Stimulated activated naive B cell treated with anti-CD40 and anti-IgM and Interleukin-4, amounts not matched to agents 10 μg/mL and 1 μg/mL and 100 μg/mL, for 72 hours (primary cell): Measurements from ENCODE around the gene OIT3.
"Not testable (repeated sequence)": the region's sequence is repeated elsewhere in the genome, so short reads cannot be mapped to it uniquely, and the experiment has no call there.

Experiments
- ATAC-seq, 2 donors: fragments of 150-1000 bp; cut with Tn5 transposase; replicated peaks; 2 replicates each; pipeline ENCODE4 v1.10.0; 2021; ENCODE audit warnings: moderate library complexity in 1 of 2
- DNase-seq: peaks from one replicate; pipeline ENCODE4 v3.0.0; 2021
- H3K27ac Mint-ChIP-seq: one replicate; pipeline ENCODE4 v1.8.0; 2022; ENCODE audit warnings: mild to moderate bottlenecking, mixed read lengths
- H3K27me3 Mint-ChIP-seq, 2 donors: one replicate each; pipeline ENCODE4 v1.8.0; 2022; ENCODE audit warnings: mixed read lengths in 2 of 2
- H3K36me3 Mint-ChIP-seq, 2 donors: one replicate each; pipeline ENCODE4 v1.8.0; 2022; ENCODE audit warnings: mixed read lengths in 2 of 2, mild to moderate bottlenecking in 1 of 2
- H3K4me1 Mint-ChIP-seq, 2 donors: one replicate each; pipeline ENCODE4 v1.8.0; 2022; ENCODE audit warnings: mixed read lengths in 2 of 2, mild to moderate bottlenecking in 1 of 2
- H3K4me3 Mint-ChIP-seq, 2 donors: one replicate each; pipeline ENCODE4 v1.8.0; 2022; ENCODE audit warnings: mild to moderate bottlenecking in 2 of 2, mixed read lengths in 2 of 2, moderate library complexity in 1 of 2
- H3K9me3 Mint-ChIP-seq, 2 donors: one replicate each; pipeline ENCODE4 v1.8.0; 2022; ENCODE audit warnings: mixed read lengths in 2 of 2, mild to moderate bottlenecking in 1 of 2

OIT3 gene

GRCh38 chr10:72885953-72886352 lies 7.6 kb upstream of the OIT3 start:
- Mint-ChIP-seq H3K27ac (no peak overlapping the region), H3K9me3 (peaks cover 6% of the 10 kb centered on the region in 2 donors), H3K4me3 (no peak overlapping the region), H3K4me1 (peaks cover 5 to 8% of the 10 kb centered on the region in 2 donors), H3K36me3 (peaks cover 32 to 52% of the 10 kb centered on the region in 2 donors), H3K27me3 (no peaks in the 10 kb centered on the region)
- ATAC-seq (no peak), DNase-seq (no peak)

- Mint-ChIP-seq H3K27me3 (no peaks in the 10 kb centered on the region), H3K4me3 (no peak overlapping the region), H3K9me3 (peaks cover 6% of the 10 kb centered on the region in 2 donors), H3K4me1 (peaks cover 5 to 8% of the 10 kb centered on the region in 2 donors), H3K36me3 (peaks cover 28 to 47% of the 10 kb centered on the region in 2 donors), H3K27ac (no peak overlapping the region)
- ATAC-seq: no peak
- DNase-seq: no peak
These were observed 6.9 kb upstream of the OIT3 start for GRCh38 chr10:72886621-72887020.

- no peaks in the 10 kb centered on the region for H3K27me3 Mint-ChIP-seq
- H3K4me1 Mint-ChIP-seq: peaks cover 5 to 8% of the 10 kb centered on the region in 2 donors
- DNase-seq (no peak), ATAC-seq (peak in 1 of 2 donors; percentile 38)
- H3K36me3 Mint-ChIP-seq: peaks cover 23 to 42% of the 10 kb centered on the region in 2 donors
- H3K9me3 Mint-ChIP-seq: peaks cover 5 to 6% of the 10 kb centered on the region in 2 donors
- no peak overlapping the region for H3K27ac Mint-ChIP-seq
- H3K4me3 Mint-ChIP-seq: peak overlapping the region; percentile 56 to 70
These were observed 6.5 kb upstream of the OIT3 start for GRCh38 chr10:72887043-72887442.

- H3K27ac Mint-ChIP-seq: no peak overlapping the region
- H3K4me3 Mint-ChIP-seq: no peak overlapping the region
- H3K9me3 Mint-ChIP-seq: no peaks in the 10 kb centered on the region
- peaks cover 14 to 32% of the 10 kb centered on the region in 2 donors for H3K36me3 Mint-ChIP-seq
- no peak for ATAC-seq
- no peaks in the 10 kb centered on the region for H3K27me3 Mint-ChIP-seq
- DNase-seq: no peak
- H3K4me1 Mint-ChIP-seq: peaks cover 5 to 8% of the 10 kb centered on the region in 2 donors
These were observed 5.3 kb upstream of the OIT3 start for GRCh38 chr10:72888151-72888638.

- ATAC-seq: no peak
- Mint-ChIP-seq H3K4me1 (peaks cover 5 to 8% of the 10 kb centered on the region in 2 donors), H3K27ac (no peak overlapping the region), H3K9me3 (no peaks in the 10 kb centered on the region), H3K4me3 (no peak overlapping the region), H3K36me3 (peaks cover 12 to 26% of the 10 kb centered on the region in 2 donors), H3K27me3 (no peaks in the 10 kb centered on the region)
- DNase-seq: no peak
These were observed 4.1 kb upstream of the OIT3 start for GRCh38 chr10:72889391-72889831.

GRCh38 chr10:72890086-72890485 lies 3.5 kb upstream of the OIT3 start:
- peaks cover under 1 to 3% of the 10 kb centered on the region in 2 donors for H3K27me3 Mint-ChIP-seq
- H3K4me3 Mint-ChIP-seq: no peak overlapping the region
- no peaks in the 10 kb centered on the region for H3K9me3 Mint-ChIP-seq
- ATAC-seq (no peak), DNase-seq (no peak)
- H3K36me3 Mint-ChIP-seq: peaks cover 8 to 22% of the 10 kb centered on the region in 2 donors
- no peak overlapping the region for H3K27ac Mint-ChIP-seq
- H3K4me1 Mint-ChIP-seq: peaks cover 5 to 8% of the 10 kb centered on the region in 2 donors

- no peaks in the 10 kb centered on the region for H3K9me3 Mint-ChIP-seq
- H3K36me3 Mint-ChIP-seq: no peaks in the 10 kb centered on the region
- no peak overlapping the region for H3K27ac Mint-ChIP-seq
- H3K4me1 Mint-ChIP-seq: no peaks in the 10 kb centered on the region
- DNase-seq (no peak), ATAC-seq (no peak)
- no peak overlapping the region for H3K4me3 Mint-ChIP-seq
- peaks cover 5 to 8% of the 10 kb centered on the region in 2 donors for H3K27me3 Mint-ChIP-seq
These were observed 1.8 kb downstream of the OIT3 start for GRCh38 chr10:72895236-72895850.

GRCh38 chr10:72898616-72899015 lies 5.1 kb downstream of the OIT3 start:
- Mint-ChIP-seq H3K9me3 (no peaks in the 10 kb centered on the region), H3K36me3 (no peaks in the 10 kb centered on the region), H3K27me3 (peaks cover 5 to 8% of the 10 kb centered on the region in 2 donors), H3K4me3 (no peak overlapping the region), H3K27ac (no peak overlapping the region), H3K4me1 (no peaks in the 10 kb centered on the region)
- DNase-seq (no peak), ATAC-seq (no peak)

GRCh38 chr10:72899545-72899944 lies 6.0 kb downstream of the OIT3 start:
- ATAC-seq (no peak), DNase-seq (no peak)
- H3K36me3 Mint-ChIP-seq: no peaks in the 10 kb centered on the region
- H3K27ac Mint-ChIP-seq: no peak overlapping the region
- H3K27me3 Mint-ChIP-seq: peaks cover 5 to 8% of the 10 kb centered on the region in 2 donors
- no peaks in the 10 kb centered on the region for H3K9me3 Mint-ChIP-seq
- no peak overlapping the region for H3K4me3 Mint-ChIP-seq
- peaks cover 3 to 6% of the 10 kb centered on the region in 2 donors for H3K4me1 Mint-ChIP-seq

GRCh38 chr10:72903941-72904446 lies 10.5 kb downstream of the OIT3 start:
- not testable (repeated sequence) for DNase-seq, ATAC-seq, H3K36me3 Mint-ChIP-seq, H3K4me3 Mint-ChIP-seq, H3K27ac Mint-ChIP-seq, H3K27me3 Mint-ChIP-seq, H3K9me3 Mint-ChIP-seq
- peaks cover 9 to 13% of the 10 kb centered on the region in 2 donors for H3K4me1 Mint-ChIP-seq

GRCh38 chr10:72904806-72905205 lies 11.3 kb downstream of the OIT3 start:
- H3K4me3 Mint-ChIP-seq: no peak overlapping the region
- H3K4me1 Mint-ChIP-seq: peaks cover 9 to 13% of the 10 kb centered on the region in 2 donors
- no peaks in the 10 kb centered on the region for H3K36me3 Mint-ChIP-seq
- ATAC-seq (peak; percentile 33 to 56), DNase-seq (no peak)
- H3K9me3 Mint-ChIP-seq: peaks cover 0 to 3% of the 10 kb centered on the region in 2 donors
- no peak overlapping the region for H3K27ac Mint-ChIP-seq
- no peaks in the 10 kb centered on the region for H3K27me3 Mint-ChIP-seq

GRCh38 chr10:72906446-72906845 lies 12.9 kb downstream of the OIT3 start:
- Mint-ChIP-seq H3K36me3 (peaks cover 2 to 3% of the 10 kb centered on the region in 2 donors), H3K27ac (no peak overlapping the region), H3K9me3 (peaks cover 0 to 4% of the 10 kb centered on the region in 2 donors), H3K4me3 (no peak overlapping the region), H3K4me1 (peaks cover 9 to 13% of the 10 kb centered on the region in 2 donors), H3K27me3 (no peaks in the 10 kb centered on the region)
- DNase-seq (no peak), ATAC-seq (no peak)

GRCh38 chr10:72910705-72911104 lies 17.2 kb downstream of the OIT3 start:
- Mint-ChIP-seq H3K36me3 (peaks cover 2 to 3% of the 10 kb centered on the region in 2 donors), H3K27me3 (no peaks in the 10 kb centered on the region), H3K4me1 (peaks cover 0 to 2% of the 10 kb centered on the region in 2 donors), H3K27ac (no peak overlapping the region), H3K4me3 (no peak overlapping the region), H3K9me3 (peaks cover 0 to 3% of the 10 kb centered on the region in 2 donors)
- DNase-seq (no peak), ATAC-seq (no peak)

GRCh38 chr10:72911758-72912157 lies 18.2 kb downstream of the OIT3 start:
- no peak overlapping the region for H3K4me3 Mint-ChIP-seq

GRCh38 chr10:72912736-72913135 lies 19.2 kb downstream of the OIT3 start:
- Mint-ChIP-seq H3K4me1 (peaks cover under 1 to 2% of the 10 kb centered on the region in 2 donors), H3K27ac (no peak overlapping the region), H3K4me3 (no peak overlapping the region), H3K27me3 (peaks cover 0 to under 1% of the 10 kb centered on the region in 2 donors), H3K9me3 (peaks cover 0 to 3% of the 10 kb centered on the region in 2 donors), H3K36me3 (peaks cover 2 to 3% of the 10 kb centered on the region in 2 donors)
- no peak for DNase-seq
- no peak for ATAC-seq

More at GRCh38 chr10:72911758-72912157, 18.2 kb downstream of the OIT3 start:
- Mint-ChIP-seq H3K27me3 (no peaks in the 10 kb centered on the region), H3K36me3 (peaks cover 2 to 3% of the 10 kb centered on the region in 2 donors), H3K27ac (no peak overlapping the region), H3K9me3 (peaks cover 0 to 3% of the 10 kb centered on the region in 2 donors), H3K4me1 (no peaks in the 10 kb centered on the region)
- DNase-seq: no peak
- no peak for ATAC-seq
